H9 (cell line): Measurements from ENCODE around the gene NFATC1. TPM values are rescaled to one million over a fixed set of nuclear protein-coding genes. Genes with fewer than 3 reads are reported as not detected.

Experiments
- DNase-seq: peaks from one replicate; pipeline ENCODE4 v3.0.0-alpha.2; 2017
- H2AFZ ChIP-seq: one replicate; pipeline ENCODE4 v1.6.1; 2013; ENCODE audit warnings: mild to moderate bottlenecking, low read length, control low read depth, moderate library complexity
- H2AK5ac ChIP-seq: 2 replicates; pipeline ENCODE4 v1.6.1; 2013; ENCODE audit warnings: low read length, control low read depth, mixed read lengths; ENCODE audit not compliant: insufficient read length
- H2BK120ac ChIP-seq: one replicate; pipeline ENCODE4 v1.6.1; 2013; ENCODE audit warnings: low read depth, mild to moderate bottlenecking, low read length, control low read depth, inconsistent platforms; ENCODE audit not compliant: poor library complexity, severe bottlenecking
- H2BK12ac ChIP-seq: 2 replicates; pipeline ENCODE4 v1.6.1; 2013; ENCODE audit warnings: low read length, control low read depth, mixed read lengths, low read depth; ENCODE audit not compliant: insufficient read length
- H2BK15ac ChIP-seq: 2 replicates; pipeline ENCODE4 v1.6.1; 2013; ENCODE audit warnings: low read depth, low read length, control low read depth
- H2BK20ac ChIP-seq: one replicate; pipeline ENCODE4 v1.6.1; 2013; ENCODE audit warnings: low read depth, mild to moderate bottlenecking, low read length, control low read depth, inconsistent platforms; ENCODE audit not compliant: poor library complexity, severe bottlenecking
- H2BK5ac ChIP-seq: 2 replicates; pipeline ENCODE4 v1.6.1; 2013; ENCODE audit warnings: low read length, control low read depth, mixed read lengths; ENCODE audit not compliant: insufficient read length
- H3K14ac ChIP-seq: 2 replicates; pipeline ENCODE4 v1.6.1; 2013; ENCODE audit warnings: low read length, control low read depth; ENCODE audit not compliant: insufficient read depth
- H3K18ac ChIP-seq: 2 replicates; pipeline ENCODE4 v1.6.1; 2013; ENCODE audit warnings: low read depth, mild to moderate bottlenecking, mixed read lengths, low read length, control low read depth; ENCODE audit not compliant: insufficient read length
- H3K23ac ChIP-seq: 2 replicates; pipeline ENCODE4 v1.6.1; 2013; ENCODE audit warnings: low read length, control low read depth, mixed read lengths, low read depth; ENCODE audit not compliant: insufficient read length
- H3K23me2 ChIP-seq: 2 replicates; pipeline ENCODE4 v1.6.1; 2013; ENCODE audit warnings: low read depth, mild to moderate bottlenecking, mixed read lengths, low read length, control low read depth; ENCODE audit not compliant: insufficient read length, poor library complexity, severe bottlenecking
- H3K27ac ChIP-seq: 2 replicates; pipeline ENCODE4 v1.5.1; 2013; ENCODE audit warnings: low read length, control low read depth, mixed read lengths, low read depth; ENCODE audit not compliant: insufficient read length
- H3K27me3 ChIP-seq: 2 replicates; pipeline ENCODE4 v1.6.1; 2013; ENCODE audit warnings: low read length, control low read depth, inconsistent platforms; ENCODE audit not compliant: insufficient read depth
- H3K4ac ChIP-seq: 2 replicates; pipeline ENCODE4 v1.6.1; 2013; ENCODE audit warnings: low read depth, mild to moderate bottlenecking, control low read depth, inconsistent platforms, low read length, moderate library complexity
- H3K4me1 ChIP-seq: 2 replicates; pipeline ENCODE4 v1.6.1; 2013; ENCODE audit warnings: low read length, control low read depth, inconsistent platforms; ENCODE audit not compliant: insufficient read depth
- H3K4me2 ChIP-seq: 2 replicates; pipeline ENCODE4 v1.6.1; 2013; ENCODE audit warnings: low read length, control low read depth, mixed read lengths; ENCODE audit not compliant: insufficient read length, insufficient read depth
- H3K56ac ChIP-seq: 2 replicates; pipeline ENCODE4 v1.6.1; 2013; ENCODE audit warnings: low read depth, mild to moderate bottlenecking, mixed read lengths, low read length, control low read depth; ENCODE audit not compliant: insufficient read length
- H3K79me1 ChIP-seq: 2 replicates; pipeline ENCODE4 v1.6.1; 2013; ENCODE audit warnings: low read depth, mild to moderate bottlenecking, moderate library complexity, low read length, control low read depth, inconsistent platforms; ENCODE audit not compliant: insufficient read depth, poor library complexity, severe bottlenecking
- H3K79me2 ChIP-seq: 2 replicates; pipeline ENCODE4 v1.6.1; 2013; ENCODE audit warnings: low read length, control low read depth, inconsistent platforms; ENCODE audit not compliant: insufficient read depth
- H3K9ac ChIP-seq: 2 replicates; pipeline ENCODE4 v1.6.1; 2013; ENCODE audit warnings: low read length, control low read depth, mixed read lengths; ENCODE audit not compliant: insufficient read length; ENCODE audit errors: extremely low read depth
- H3K9me3 ChIP-seq: one replicate; pipeline ENCODE4 v1.6.1; 2013; ENCODE audit warnings: low read depth, low read length, inconsistent platforms; ENCODE audit not compliant: control insufficient read depth
- H3T11ph ChIP-seq: one replicate; pipeline ENCODE4 v1.6.1; 2013; ENCODE audit warnings: mild to moderate bottlenecking, low read length, control low read depth, inconsistent platforms
- H4K20me1 ChIP-seq: one replicate; pipeline ENCODE4 v1.6.1; 2013; ENCODE audit not compliant: control insufficient read depth, insufficient read length, insufficient read depth
- H4K5ac ChIP-seq: 2 replicates; pipeline ENCODE4 v1.6.1; 2013; ENCODE audit warnings: low read depth, mild to moderate bottlenecking, mixed read lengths, low read length, control low read depth; ENCODE audit not compliant: insufficient read length
- H4K8ac ChIP-seq: replicated peaks from 2 replicates; pipeline ENCODE4 v1.6.1; 2013; ENCODE audit warnings: low read length, control low read depth, mixed read lengths, low read depth; ENCODE audit not compliant: insufficient read length
- H4K91ac ChIP-seq: 2 replicates; pipeline ENCODE4 v1.6.1; 2013; ENCODE audit warnings: low read depth, mild to moderate bottlenecking, moderate library complexity, mixed read lengths, low read length, control low read depth; ENCODE audit not compliant: insufficient read length
- H3K27ac Mint-ChIP-seq, 3 experiments: 2 replicates in 2 of 3; 3 replicates in 1 of 3; pipeline ENCODE4 v1.8.0; 2020 to 2021; ENCODE audit warnings: mixed read lengths in 3 of 3, mild to moderate bottlenecking in 1 of 3, moderate library complexity in 1 of 3
- H3K27me3 Mint-ChIP-seq: 2 replicates; pipeline ENCODE4 v1.8.0; 2021; ENCODE audit warnings: low read depth, mild to moderate bottlenecking, moderate library complexity, mixed read lengths
- H3K36me3 Mint-ChIP-seq, 3 experiments: 2 replicates in 2 of 3; 3 replicates in 1 of 3; pipeline ENCODE4 v1.8.0; 2020 to 2021; ENCODE audit warnings: low read depth in 3 of 3, mixed read lengths in 3 of 3; ENCODE audit not compliant: insufficient read depth in 1 of 3
- H3K4me1 Mint-ChIP-seq, 2 experiments: 2 replicates each; pipeline ENCODE4 v1.8.0; 2020; ENCODE audit warnings: mixed read lengths in 2 of 2
- H3K4me3 Mint-ChIP-seq, 2 experiments: 2 replicates in 1 of 2; 3 replicates in 1 of 2; pipeline ENCODE4 v1.8.0; 2020 to 2021; ENCODE audit warnings: mild to moderate bottlenecking in 2 of 2, mixed read lengths in 2 of 2, moderate library complexity in 1 of 2
- H3K9me3 Mint-ChIP-seq, 2 experiments: 2 replicates in 1 of 2; 3 replicates in 1 of 2; pipeline ENCODE4 v1.8.0; 2020; ENCODE audit warnings: mild to moderate bottlenecking in 2 of 2, mixed read lengths in 2 of 2, moderate library complexity in 1 of 2
- CTCF ChIP-seq: fragments of 200-600 bp; sonication (generic); conservative IDR thresholded peaks from 3 replicates; pipeline ENCODE4 v1.8.0; 2021; ENCODE audit warnings: antibody characterized with exemption, mild to moderate bottlenecking
- WGBS: extraction: QIAGEN DNeasy Blood & Tissue Kit; methylation state at CpG from one replicate; pipeline ENCODE4 v1.1.7; 2013; ENCODE audit warnings: missing lambda C conversion rate, low lambda C conversion rate, mixed read lengths; ENCODE audit not compliant: insufficient read length; ENCODE audit errors: extremely low coverage; 5-methylcytosine and 5-hydroxymethylcytosine counted together
- total RNA-seq: library from RNA; stranded (reverse); gene quantifications from 2 replicates; pipeline ENCODE4 v1.2.1, GENCODE V29; 2021

Gene NFATC1
- total RNA-seq, 1 experiment from 2014 or later: 5.5 TPM

- no peak overlapping the region for H3K23ac ChIP-seq
- peaks cover 3% of the 10 kb centered on the region in 2 experiments; a peak in 1 of 5 replicates for H3K9me3 Mint-ChIP-seq
- no peak overlapping the region for H2BK15ac ChIP-seq
- H3K14ac ChIP-seq: no peak overlapping the region; the same call in 1 of the 2 replicates
- H2BK5ac ChIP-seq: no peak overlapping the region
- H4K5ac ChIP-seq: no peak overlapping the region
- H2AK5ac ChIP-seq: no peak overlapping the region
- H3K27me3 ChIP-seq: no peaks in the 10 kb centered on the region
- no peak overlapping the region for H3K18ac ChIP-seq
- H2BK12ac ChIP-seq: no peak overlapping the region
- no peak overlapping the region for H3K4me2 ChIP-seq
- no peaks in the 10 kb centered on the region for H3K27me3 Mint-ChIP-seq
- H3K4me3 Mint-ChIP-seq: no peak overlapping the region
- no peak overlapping the region for H3K9ac ChIP-seq
- no peaks in the 10 kb centered on the region for H3K23me2 ChIP-seq
- no peak overlapping the region for H3K27ac ChIP-seq
- H2BK20ac ChIP-seq: no peak overlapping the region
- WGBS: no CpG with 5 or more reads among the region's 24 CpGs
- H3K4ac ChIP-seq: no peak overlapping the region
- no peaks in the 10 kb centered on the region for H3K4me1 ChIP-seq
- no peak for TF ChIP-seq CTCF
- H2AFZ ChIP-seq: no peak overlapping the region
- no peaks in the 10 kb centered on the region for H4K20me1 ChIP-seq
- no peak overlapping the region for H4K91ac ChIP-seq
- no peak overlapping the region for H4K8ac ChIP-seq
- no peak overlapping the region for H3K27ac Mint-ChIP-seq
- no peaks in the 10 kb centered on the region for H3K4me1 Mint-ChIP-seq
- H3K79me2 ChIP-seq: no peaks in the 10 kb centered on the region
- H3K36me3 Mint-ChIP-seq: no peaks in the 10 kb centered on the region
- no peak overlapping the region for H3T11ph ChIP-seq
- H2BK120ac ChIP-seq: no peak overlapping the region
- no peak for DNase-seq
- H3K56ac ChIP-seq: no peak overlapping the region
- H3K79me1 ChIP-seq: no peaks in the 10 kb centered on the region
- no peaks in the 10 kb centered on the region for H3K9me3 ChIP-seq
Measured at GRCh38 chr18:79553154-79553553, 157.4 kb downstream of the NFATC1 start.
